ENCODE data around the gene MRPS6. TPM values are rescaled to one million over a fixed set of nuclear protein-coding genes. Genes with fewer than 3 reads are reported as not detected.

MRPS6 gene
- total and polyA plus RNA-seq, 4 donors, result 12.1 to 83.0 (median 17.0) TPM

DNA sequence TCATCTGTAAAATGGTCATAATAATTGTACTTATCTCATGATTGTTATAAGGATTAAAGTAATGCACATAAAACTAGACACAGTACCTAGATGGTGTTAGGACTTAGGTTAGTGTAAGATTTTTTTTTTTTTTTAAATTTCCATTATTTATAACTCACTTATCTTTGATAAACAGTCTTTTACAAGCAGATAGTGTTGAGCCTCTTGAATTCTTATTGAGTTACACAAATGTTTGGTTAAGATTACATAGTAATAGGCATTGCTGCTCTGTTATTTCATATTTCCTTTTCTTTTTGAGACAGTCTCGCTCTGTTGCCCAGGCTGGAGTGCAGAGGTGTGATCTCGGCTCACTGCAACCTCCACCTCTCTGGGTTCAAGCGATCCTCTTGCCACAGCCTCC lies 15.4 kb downstream of the MRPS6 start:
- WGBS, result 98% methylated on average over 3 of the region's 3 CpGs
- H3K27me3 ChIP-seq (ENCODE audit: control insufficient read depth in 4 of 4, insufficient read depth in 4 of 4, low read length in 3 of 4), result no peaks in the 10 kb centered on the region

More for the DNA sequence above, 15.4 kb downstream of the MRPS6 start:
- Histone ChIP-seq H3K36me3 (ENCODE audit: control insufficient read depth in 4 of 4, insufficient read depth in 3 of 4, low read depth in 1 of 4, low read length in 3 of 4) (peaks cover 0 to under 1% (median 0%) of the 10 kb centered on the region in 4 donors), H3K9ac (ENCODE audit: low read depth in 1 of 2, low read length in 2 of 2) (no peak overlapping the region), H3K4me1 (ENCODE audit: control insufficient read depth in 4 of 4, insufficient read depth in 4 of 4, low read length in 3 of 4) (peaks cover 0 to 6% (median 2%) of the 10 kb centered on the region in 4 donors), H3K4me3 (ENCODE audit: low read depth in 1 of 3, low read length in 3 of 3) (no peak overlapping the region), H3K9me3 (ENCODE audit: control insufficient read depth in 4 of 4, low read length in 3 of 4) (no peaks in the 10 kb centered on the region), H3K27ac (ENCODE audit: low read depth in 1 of 2, low read length in 2 of 2) (no peak overlapping the region)
- no peak for DNase-seq (ENCODE audit: low spot score)
- TF ChIP-seq, protein P1, sequence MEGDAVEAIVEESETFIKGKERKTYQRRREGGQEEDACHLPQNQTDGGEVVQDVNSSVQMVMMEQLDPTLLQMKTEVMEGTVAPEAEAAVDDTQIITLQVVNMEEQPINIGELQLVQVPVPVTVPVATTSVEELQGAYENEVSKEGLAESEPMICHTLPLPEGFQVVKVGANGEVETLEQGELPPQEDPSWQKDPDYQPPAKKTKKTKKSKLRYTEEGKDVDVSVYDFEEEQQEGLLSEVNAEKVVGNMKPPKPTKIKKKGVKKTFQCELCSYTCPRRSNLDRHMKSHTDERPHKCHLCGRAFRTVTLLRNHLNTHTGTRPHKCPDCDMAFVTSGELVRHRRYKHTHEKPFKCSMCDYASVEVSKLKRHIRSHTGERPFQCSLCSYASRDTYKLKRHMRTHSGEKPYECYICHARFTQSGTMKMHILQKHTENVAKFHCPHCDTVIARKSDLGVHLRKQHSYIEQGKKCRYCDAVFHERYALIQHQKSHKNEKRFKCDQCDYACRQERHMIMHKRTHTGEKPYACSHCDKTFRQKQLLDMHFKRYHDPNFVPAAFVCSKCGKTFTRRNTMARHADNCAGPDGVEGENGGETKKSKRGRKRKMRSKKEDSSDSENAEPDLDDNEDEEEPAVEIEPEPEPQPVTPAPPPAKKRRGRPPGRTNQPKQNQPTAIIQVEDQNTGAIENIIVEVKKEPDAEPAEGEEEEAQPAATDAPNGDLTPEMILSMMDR (IDR thresholded peaks at IDR 0.05; ENCODE audit: low read depth, low read length, missing input control), result no peak
- TF ChIP-seq SP1 (IDR thresholded peaks at IDR 0.05), result no peak
- no peak for TF ChIP-seq HNF4G (IDR thresholded peaks at IDR 0.05)
- TF ChIP-seq, protein P2, sequence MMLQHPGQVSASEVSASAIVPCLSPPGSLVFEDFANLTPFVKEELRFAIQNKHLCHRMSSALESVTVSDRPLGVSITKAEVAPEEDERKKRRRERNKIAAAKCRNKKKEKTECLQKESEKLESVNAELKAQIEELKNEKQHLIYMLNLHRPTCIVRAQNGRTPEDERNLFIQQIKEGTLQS (IDR thresholded peaks at IDR 0.05), result no peak
- no peak for TF ChIP-seq FOXA2 (IDR thresholded peaks at IDR 0.05)
- TF ChIP-seq TAF1 (conservative IDR thresholded peaks at IDR 0.05), result no peak
- TF ChIP-seq YY1 (IDR thresholded peaks at IDR 0.05), result no peak
- TF ChIP-seq EGR1 (IDR thresholded peaks at IDR 0.05; ENCODE audit: low read depth in 2 of 2), result no peak
- TF ChIP-seq FOXA1 (IDR thresholded peaks at IDR 0.05), result no peak
- TF ChIP-seq RAD21 (IDR thresholded peaks at IDR 0.05), result no peak
- TF ChIP-seq, protein P3, sequence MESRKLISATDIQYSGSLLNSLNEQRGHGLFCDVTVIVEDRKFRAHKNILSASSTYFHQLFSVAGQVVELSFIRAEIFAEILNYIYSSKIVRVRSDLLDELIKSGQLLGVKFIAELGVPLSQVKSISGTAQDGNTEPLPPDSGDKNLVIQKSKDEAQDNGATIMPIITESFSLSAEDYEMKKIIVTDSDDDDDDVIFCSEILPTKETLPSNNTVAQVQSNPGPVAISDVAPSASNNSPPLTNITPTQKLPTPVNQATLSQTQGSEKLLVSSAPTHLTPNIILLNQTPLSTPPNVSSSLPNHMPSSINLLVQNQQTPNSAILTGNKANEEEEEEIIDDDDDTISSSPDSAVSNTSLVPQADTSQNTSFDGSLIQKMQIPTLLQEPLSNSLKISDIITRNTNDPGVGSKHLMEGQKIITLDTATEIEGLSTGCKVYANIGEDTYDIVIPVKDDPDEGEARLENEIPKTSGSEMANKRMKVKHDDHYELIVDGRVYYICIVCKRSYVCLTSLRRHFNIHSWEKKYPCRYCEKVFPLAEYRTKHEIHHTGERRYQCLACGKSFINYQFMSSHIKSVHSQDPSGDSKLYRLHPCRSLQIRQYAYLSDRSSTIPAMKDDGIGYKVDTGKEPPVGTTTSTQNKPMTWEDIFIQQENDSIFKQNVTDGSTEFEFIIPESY (IDR thresholded peaks at IDR 0.05), result no peak
- TF ChIP-seq, protein P4, sequence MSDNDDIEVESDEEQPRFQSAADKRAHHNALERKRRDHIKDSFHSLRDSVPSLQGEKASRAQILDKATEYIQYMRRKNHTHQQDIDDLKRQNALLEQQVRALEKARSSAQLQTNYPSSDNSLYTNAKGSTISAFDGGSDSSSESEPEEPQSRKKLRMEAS (IDR thresholded peaks at IDR 0.05), result no peak
- TF ChIP-seq, protein P5, sequence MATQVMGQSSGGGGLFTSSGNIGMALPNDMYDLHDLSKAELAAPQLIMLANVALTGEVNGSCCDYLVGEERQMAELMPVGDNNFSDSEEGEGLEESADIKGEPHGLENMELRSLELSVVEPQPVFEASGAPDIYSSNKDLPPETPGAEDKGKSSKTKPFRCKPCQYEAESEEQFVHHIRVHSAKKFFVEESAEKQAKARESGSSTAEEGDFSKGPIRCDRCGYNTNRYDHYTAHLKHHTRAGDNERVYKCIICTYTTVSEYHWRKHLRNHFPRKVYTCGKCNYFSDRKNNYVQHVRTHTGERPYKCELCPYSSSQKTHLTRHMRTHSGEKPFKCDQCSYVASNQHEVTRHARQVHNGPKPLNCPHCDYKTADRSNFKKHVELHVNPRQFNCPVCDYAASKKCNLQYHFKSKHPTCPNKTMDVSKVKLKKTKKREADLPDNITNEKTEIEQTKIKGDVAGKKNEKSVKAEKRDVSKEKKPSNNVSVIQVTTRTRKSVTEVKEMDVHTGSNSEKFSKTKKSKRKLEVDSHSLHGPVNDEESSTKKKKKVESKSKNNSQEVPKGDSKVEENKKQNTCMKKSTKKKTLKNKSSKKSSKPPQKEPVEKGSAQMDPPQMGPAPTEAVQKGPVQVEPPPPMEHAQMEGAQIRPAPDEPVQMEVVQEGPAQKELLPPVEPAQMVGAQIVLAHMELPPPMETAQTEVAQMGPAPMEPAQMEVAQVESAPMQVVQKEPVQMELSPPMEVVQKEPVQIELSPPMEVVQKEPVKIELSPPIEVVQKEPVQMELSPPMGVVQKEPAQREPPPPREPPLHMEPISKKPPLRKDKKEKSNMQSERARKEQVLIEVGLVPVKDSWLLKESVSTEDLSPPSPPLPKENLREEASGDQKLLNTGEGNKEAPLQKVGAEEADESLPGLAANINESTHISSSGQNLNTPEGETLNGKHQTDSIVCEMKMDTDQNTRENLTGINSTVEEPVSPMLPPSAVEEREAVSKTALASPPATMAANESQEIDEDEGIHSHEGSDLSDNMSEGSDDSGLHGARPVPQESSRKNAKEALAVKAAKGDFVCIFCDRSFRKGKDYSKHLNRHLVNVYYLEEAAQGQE (IDR thresholded peaks at IDR 0.05), result no peak
- no peak for TF ChIP-seq NR2F2 (IDR thresholded peaks at IDR 0.05)
- no peak for TF ChIP-seq GABPA (IDR thresholded peaks at IDR 0.05 in 1 of 2, conservative IDR thresholded peaks at IDR 0.05 in 1 of 2)
- TF ChIP-seq RXRA (IDR thresholded peaks at IDR 0.05), result no peak
- TF ChIP-seq HNF4A (conservative IDR thresholded peaks at IDR 0.05), result no peak

Measured in liver (tissue), 9 donors.